GM10266 (cell line): Measurements from ENCODE around the gene PMFBP1.
A peak's percentile ranks its signal among the peaks of the same experiment; 100 is the strongest.

Experiments
- DNase-seq: peaks from one replicate; pipeline ENCODE4 v3.0.0; 2012; ENCODE audit errors: extremely low spot score
- TF ChIP-seq, protein P1 (sequence below): IDR thresholded peaks from 2 replicates; pipeline ENCODE4 v1.5.1; 2012; ENCODE audit warnings: mild to moderate bottlenecking, low read depth; ENCODE audit not compliant: control insufficient read depth, insufficient read depth; ENCODE audit errors: missing control alignments

PMFBP1 gene, protein sequence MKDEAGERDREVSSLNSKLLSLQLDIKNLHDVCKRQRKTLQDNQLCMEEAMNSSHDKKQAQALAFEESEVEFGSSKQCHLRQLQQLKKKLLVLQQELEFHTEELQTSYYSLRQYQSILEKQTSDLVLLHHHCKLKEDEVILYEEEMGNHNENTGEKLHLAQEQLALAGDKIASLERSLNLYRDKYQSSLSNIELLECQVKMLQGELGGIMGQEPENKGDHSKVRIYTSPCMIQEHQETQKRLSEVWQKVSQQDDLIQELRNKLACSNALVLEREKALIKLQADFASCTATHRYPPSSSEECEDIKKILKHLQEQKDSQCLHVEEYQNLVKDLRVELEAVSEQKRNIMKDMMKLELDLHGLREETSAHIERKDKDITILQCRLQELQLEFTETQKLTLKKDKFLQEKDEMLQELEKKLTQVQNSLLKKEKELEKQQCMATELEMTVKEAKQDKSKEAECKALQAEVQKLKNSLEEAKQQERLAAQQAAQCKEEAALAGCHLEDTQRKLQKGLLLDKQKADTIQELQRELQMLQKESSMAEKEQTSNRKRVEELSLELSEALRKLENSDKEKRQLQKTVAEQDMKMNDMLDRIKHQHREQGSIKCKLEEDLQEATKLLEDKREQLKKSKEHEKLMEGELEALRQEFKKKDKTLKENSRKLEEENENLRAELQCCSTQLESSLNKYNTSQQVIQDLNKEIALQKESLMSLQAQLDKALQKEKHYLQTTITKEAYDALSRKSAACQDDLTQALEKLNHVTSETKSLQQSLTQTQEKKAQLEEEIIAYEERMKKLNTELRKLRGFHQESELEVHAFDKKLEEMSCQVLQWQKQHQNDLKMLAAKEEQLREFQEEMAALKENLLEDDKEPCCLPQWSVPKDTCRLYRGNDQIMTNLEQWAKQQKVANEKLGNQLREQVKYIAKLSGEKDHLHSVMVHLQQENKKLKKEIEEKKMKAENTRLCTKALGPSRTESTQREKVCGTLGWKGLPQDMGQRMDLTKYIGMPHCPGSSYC

DNA sequence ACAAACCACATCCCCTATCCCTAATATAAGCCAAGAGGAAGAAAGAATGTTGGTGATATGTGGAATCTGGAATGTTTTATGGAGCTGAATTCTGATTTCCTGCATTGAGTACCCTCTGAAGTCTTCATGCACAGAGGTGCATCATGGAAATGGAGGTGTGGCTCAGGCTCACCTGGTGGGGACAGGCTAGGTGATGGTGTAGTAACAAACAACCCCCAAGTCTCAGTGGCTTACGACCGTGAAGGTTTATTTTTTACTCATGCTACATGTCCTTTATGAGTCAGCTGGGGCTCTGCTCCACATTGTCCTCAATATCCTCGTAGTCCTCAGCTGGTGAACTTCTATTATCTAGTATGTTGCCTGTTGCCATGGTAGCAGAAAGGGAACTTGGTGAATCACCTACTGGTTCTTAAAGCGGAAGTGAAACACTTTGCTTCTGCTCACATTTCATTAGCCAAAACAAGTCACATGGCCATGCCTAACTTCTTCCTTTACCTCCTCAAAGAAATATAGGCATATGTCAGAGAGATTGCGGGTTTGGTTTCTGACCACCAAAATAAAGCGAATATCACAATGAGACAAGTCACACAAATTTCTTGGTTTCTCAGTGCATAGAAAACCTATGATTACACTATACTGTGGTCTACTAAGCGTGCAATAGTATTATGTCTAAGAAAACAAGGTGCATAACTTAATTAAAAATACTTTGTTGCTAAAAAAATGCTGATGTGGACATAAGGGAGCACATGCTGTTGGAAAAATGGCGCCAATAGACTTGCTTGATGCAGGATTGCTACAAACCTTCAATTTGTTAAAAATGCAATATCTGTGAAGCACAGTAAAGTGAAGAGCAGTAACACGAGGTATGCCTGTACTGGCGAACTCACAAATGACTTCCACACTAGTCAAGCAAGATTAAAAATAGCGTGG, at the start of gene PMFBP1:
PMFBP1 (minus strand) TSS at position 51 of the 930 bp plus-strand sequence. CDS start 947 bp downstream, outside the sequence.
- DNase-seq = peak; percentile 63
- TF ChIP-seq, protein P1, sequence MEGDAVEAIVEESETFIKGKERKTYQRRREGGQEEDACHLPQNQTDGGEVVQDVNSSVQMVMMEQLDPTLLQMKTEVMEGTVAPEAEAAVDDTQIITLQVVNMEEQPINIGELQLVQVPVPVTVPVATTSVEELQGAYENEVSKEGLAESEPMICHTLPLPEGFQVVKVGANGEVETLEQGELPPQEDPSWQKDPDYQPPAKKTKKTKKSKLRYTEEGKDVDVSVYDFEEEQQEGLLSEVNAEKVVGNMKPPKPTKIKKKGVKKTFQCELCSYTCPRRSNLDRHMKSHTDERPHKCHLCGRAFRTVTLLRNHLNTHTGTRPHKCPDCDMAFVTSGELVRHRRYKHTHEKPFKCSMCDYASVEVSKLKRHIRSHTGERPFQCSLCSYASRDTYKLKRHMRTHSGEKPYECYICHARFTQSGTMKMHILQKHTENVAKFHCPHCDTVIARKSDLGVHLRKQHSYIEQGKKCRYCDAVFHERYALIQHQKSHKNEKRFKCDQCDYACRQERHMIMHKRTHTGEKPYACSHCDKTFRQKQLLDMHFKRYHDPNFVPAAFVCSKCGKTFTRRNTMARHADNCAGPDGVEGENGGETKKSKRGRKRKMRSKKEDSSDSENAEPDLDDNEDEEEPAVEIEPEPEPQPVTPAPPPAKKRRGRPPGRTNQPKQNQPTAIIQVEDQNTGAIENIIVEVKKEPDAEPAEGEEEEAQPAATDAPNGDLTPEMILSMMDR = no peak

DNA sequence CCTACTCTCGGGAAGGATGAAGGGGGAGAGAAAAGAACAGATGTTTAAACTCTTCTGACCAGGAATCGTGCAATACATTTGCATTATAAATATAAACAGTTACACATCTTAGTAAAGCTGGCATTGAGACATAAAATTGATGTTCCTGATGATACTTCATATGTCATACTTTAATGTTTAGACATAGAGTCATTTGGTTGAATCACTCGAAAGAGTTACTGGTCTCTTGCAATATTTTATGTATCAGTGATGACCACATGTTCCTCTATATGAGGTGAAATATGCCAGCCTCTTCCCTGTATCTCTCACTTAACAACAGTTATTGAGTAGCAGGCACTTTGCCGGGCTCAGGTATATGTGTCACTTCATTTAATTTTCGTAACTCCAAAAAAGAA, 49.7 kb upstream of the PMFBP1 start:
- TF ChIP-seq, protein P1 = no peak
- no peak for DNase-seq

DNA sequence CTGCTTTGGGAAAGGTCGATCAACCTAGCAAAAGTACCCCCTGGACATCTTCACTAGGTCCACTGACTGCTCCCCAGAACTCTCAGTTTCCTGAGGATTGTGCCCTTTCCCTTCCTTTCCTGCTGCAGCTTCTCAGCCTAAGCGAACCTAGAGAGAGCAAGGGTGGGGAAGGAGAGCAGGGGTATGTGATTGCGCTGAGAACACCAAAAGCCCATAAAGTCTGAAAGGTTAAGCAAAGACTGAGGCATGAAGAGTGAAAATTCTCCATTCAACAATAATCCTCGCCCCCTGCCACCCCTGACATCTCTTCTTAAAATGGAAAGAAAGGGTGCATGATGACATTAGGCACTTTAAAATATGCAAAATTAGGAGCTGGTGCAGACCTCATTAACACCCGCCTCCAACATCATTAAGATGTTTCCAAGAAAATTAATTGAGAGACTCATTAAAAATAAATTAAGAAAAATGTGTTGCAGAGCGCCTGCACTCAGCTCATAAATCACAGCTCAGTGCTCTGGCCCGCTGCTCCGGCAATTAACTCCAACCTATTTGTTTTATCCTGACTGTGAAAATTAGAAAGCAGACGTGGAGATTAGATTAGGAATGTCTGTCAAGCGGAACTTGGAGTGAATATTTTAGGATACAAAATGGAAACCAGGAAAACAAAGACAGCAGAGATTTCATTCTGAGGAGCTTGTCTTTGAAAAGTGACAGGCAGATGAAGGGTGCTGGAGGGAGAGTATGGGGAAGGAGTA, 49.1 kb upstream of the PMFBP1 start:
- TF ChIP-seq, protein P1 = no peak
- no peak for DNase-seq

DNA sequence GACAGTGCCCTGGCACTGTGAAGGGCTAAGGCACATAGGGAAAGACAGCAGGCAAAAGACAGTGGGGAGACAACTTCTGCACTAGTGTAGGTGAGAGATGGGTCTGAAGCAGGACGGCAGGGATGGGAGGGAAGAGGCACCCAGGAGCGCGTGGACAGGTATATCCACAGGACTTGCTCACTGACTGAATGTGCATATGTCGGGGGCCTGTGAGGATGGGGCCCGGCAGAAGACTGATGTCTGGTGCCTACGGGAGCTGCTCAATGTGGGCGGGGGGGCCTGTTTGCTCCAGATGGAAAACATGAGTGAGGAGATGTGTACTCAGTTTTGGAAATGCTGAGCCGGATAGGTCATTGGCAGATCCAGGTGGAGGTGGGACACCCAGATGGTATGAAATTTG, 47.3 kb upstream of the PMFBP1 start:
- TF ChIP-seq, protein P1 = no peak
- no peak for DNase-seq

DNA sequence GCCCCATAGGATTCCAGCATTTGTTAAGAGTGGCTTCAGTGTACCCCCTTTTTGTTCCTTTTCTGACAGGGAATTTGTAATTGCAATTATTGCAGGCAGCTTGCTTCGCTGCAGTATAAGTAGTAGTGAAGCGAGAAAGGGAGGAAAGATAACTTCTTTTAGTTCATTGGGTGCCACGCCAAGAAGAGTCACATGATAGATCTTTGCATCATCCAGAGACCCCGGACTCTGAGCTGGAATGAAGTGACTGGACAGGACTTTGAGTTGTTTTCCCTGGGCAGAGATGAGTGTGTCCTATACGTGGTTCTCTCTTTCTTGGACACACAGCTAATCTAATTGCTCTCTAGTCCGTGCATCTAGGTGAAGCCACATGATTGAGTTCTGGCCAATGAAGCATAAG, 44.8 kb upstream of the PMFBP1 start:
- TF ChIP-seq, protein P1 = no peak
- DNase-seq = no peak

DNA sequence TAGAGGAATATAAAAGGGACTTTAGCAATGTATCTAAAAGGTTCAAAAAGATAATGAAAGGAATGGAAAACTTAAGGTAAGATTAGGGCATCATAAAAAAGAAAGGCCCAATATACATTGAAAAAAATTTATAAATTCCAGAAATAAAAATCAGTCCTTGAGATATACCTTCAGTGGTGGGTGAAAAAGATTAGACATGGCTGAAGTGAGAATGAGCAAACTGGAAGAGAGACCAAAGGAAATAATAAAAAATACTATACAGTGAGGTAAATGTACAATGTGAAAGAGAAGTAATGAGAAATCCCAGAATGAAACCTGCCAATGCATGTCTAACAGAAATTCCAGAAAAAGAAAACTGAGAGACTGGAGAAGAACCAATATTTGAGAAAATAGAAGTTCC, 42.9 kb upstream of the PMFBP1 start:
- TF ChIP-seq, protein P1 = no peak

More for the DNA sequence above, 42.9 kb upstream of the PMFBP1 start:
- no peak for DNase-seq
